CD4-positive, alpha-beta T cell treated with Interleukin-10 for 1 hour (primary cell): ENCODE results near the gene SSBP3.
"Not testable (repeated sequence)": the region's sequence is repeated elsewhere in the genome, so short reads cannot be mapped to it uniquely, and the experiment has no call there.

Experiments used
- DNase-seq: peaks from one replicate; pipeline ENCODE4 v3.0.0-alpha.2; 2020

Gene SSBP3

DNA sequence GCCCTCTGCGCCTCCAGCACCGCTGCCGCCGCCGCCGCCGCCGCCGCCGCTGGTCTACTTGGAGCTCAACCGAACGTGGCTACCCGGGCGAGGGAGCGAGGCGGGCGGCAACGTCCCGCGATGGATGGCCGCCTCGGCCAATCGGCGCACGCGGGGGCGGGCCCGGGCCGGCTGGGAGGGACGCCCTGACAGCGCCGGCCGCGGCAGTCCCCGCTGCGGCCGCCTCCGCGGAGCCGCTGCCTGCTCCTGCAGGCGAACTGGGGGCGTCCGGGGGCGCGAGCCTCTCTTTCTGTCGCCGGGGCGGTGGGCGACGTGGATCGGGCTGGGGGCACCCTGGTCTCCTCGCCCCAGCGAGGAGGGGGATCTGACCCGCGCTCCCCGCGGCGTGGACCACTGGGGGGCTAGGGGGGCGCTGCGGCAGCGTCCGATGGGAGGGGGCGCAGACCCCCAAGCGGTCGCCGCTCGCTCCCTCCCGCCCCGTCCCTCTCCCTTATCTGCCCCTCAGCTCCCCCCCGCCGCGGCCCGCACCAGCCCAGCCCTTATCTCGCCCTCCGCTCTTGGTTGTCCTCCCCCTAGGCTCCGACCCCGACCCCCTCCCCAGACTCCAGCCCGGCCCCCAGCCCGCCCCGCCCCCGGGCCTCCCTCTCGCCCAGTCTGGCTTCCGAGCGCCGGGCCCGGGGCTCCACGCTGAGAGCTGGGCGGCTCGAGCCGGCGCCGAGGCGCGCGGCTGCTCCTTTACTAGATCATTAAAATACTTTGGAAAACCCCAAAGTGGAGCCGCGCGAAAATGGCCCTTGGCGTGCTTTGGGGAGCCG is at the start of gene SSBP3:
SSBP3 (minus strand) TSS at position 56 of the 815 bp plus-strand sequence.
- DNase-seq = peak; percentile 94

DNA sequence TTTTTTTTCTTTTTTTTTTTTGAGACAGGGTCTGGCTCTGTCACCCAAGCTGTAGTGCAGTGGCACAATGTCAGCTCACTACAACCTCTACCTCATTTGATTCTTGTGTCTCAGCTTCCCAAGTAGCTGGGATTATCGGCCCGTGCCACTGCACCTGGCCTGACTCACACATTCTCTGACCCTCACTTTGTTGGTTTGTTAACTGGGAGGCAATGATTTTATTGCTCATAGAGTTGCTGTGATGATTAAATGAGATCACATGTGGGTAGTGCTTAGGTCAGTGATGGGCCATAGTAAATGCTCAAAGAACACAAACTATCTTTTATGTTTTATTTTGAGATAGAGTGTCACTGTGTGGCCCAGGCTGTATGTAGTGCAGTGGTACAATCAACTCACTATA is 47.3 kb upstream of the SSBP3 start:
- no peak for DNase-seq

DNA sequence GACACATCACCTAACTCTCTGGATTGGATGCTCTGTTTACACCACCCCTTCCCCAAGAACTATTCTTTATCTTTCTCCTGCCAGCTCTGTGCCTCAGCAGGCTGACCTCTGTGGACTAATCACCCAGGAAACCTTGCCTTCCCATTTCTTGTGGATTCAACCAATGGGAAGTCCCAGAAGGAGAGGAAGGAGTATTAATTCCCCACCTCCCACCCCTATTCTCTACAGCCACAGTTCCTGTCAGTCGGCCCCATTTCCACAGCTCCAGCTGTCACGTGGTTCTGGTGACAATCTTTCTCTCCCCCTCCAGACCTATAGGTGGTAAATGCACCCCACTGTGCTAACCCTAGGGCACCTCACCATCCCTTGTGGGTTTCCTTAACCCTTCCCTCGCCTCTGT is 46.8 kb upstream of the SSBP3 start:
- no peak for DNase-seq

DNA sequence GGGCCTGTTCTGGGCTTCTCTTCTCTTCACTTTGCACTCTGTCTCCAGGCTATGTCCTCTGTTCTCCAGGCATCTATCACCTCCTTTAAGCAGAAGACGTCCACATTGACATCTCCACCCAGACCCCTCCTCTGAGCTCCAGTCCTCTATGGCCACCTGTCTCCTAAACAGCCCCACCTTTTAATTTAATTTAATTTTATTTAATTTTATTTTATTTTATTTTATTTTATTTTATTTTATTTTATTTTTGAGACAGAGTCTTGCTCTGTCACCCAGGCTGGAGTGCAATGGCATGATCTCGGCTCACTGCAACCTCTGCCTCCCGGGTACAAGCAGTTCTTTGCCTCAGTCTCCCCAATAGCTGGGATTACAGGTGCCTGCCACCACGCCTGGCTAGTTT is 43.2 kb upstream of the SSBP3 start:
- not testable (repeated sequence) for DNase-seq

DNA sequence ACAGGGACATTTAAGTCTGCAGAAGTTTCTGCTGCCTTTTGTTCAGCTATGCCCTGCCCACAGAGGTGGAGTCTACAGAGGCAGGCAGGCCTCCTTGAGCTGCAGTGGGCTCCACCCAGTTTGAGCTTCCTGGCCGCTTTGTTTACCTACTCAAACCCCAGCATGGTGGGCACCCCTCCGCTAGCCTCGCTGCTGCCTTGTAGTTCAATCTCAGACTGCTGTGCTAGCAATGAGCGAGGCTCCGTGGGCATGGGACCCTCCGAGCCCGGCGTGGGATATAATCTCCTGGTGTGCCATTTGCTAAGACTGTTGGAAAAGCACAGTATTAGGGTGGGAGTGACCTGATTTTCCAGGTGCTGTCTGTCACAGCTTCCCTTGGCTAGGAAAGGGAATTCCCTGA is 42.6 kb upstream of the SSBP3 start:
- DNase-seq = not testable (repeated sequence)

DNA sequence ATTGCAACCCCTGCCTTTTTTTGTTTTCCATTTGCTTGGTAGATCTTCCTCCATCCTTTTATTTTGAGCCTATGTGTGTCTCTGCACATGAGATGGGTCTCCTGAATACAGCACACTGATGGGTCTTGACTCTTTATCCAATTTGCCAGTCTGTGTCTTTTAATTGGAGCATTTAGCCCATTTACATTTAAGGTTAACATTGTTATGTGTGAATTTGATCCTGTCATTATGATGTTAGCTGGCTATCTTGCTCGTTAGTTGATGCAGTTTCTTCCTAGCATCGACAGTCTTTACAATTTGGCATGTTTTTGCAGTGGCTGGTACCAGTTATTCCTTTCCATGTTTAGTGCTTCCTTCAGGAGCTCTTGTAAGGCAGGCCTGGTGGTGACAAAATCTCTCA is 40.9 kb upstream of the SSBP3 start:
- DNase-seq = not testable (repeated sequence)

DNA sequence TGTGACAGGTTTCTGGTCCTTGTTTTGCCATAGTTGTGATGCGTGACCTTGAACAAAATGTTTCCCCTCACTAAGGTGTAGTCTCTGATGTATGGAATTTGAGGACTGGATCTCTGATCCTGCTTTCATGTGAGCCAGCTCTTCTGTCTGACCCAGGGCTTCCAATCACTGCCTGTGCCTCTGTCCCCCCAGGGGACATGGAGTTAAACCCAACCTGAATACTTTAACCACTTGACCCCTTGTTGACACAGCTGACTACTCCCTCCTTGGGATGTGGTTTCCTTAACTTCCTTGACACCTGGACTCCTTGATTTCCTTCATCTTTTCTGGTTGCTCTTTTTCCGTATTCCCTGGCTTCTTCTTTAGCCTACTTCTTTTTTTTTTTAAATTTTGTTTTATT is 36.0 kb upstream of the SSBP3 start:
- no peak for DNase-seq

DNA sequence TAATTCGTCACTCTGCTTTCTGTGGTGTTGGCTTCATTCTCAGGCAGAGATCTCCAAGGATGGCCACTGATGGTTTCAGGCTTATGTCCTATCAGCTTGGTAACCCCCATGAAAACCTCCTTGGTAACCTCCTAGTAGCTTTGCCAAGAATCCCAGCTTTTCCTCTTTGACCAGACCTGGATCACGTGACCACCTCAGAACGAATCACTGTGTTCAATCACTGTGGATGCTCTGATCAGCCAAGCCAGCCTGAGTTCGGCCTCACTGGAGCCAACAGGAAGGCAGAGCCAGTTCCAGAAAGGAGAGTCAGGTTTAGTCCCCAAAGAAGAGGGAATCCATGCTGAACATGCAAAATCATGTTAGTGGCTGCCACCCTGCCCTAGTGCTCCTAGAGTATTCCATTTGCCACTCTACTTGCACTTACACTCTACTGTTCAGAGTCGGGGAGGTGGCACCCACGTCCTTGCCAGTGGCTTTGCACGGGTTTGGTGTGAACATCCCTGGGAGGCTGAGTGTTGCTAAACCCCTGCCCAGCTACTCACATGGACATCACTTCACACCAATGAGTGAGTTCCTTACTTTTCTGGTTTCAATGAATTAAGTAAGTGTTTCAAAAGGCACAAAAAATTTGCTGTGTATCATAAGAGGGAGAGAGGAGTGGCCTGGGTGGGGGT is 33.5 kb upstream of the SSBP3 start:
- no peak for DNase-seq

DNA sequence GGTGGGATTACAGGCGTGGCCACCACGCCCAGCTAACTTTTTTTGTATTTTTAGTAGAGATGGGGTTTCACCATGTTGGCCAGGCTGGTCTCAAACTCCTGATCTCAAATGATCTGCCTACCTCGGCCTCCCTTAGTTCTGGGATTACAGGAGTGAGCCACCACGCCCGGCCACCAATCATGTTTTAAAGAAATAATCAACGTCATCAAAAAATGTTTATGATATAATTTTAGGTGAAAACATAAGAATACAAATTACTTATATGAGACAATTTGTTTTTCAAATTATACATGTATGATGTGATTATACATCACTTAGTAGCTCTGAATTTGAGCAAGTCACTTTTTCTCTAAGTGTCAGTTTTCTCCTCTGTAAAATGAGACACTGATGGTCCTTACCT is 31.6 kb upstream of the SSBP3 start:
- DNase-seq = no peak

DNA sequence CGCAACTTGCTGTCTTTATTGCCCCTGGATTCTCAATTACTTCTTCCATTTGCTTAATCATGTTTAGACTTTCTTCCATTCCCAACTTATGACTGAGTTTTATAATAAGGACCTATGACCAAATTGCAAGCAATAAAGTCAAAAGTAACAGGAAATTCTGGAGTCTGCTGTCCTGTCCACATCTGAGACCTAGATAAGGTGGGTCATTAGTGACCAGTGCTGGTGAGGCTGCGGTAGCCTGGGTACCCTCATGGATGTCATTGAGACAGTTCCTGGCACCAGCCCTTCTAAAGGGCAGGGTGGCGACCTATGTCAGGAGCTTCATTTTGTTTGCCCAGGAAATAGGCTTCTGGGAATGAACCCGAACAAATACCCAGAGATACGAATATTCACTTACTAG is 30.6 kb upstream of the SSBP3 start:
- DNase-seq = no peak

DNA sequence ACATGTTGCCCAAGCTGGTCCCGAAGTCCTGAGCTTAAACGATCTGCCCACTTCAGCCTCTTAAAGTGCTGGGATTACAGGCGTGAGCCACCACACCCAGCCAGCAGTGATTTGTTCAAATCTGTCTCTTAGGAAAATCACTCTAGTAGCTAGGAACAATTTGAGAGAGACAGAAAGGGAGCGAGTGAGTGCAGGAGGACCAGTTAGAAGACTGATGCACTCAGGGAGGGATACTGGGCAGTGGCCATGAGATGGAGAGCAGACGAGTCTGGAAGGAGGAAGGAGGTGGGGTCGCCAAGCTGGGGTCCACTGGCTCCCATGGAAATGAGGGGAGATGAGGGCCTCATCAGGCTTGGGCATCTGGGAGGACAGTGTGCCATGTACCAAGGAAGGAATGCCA is 23.6 kb upstream of the SSBP3 start:
- no peak for DNase-seq

DNA sequence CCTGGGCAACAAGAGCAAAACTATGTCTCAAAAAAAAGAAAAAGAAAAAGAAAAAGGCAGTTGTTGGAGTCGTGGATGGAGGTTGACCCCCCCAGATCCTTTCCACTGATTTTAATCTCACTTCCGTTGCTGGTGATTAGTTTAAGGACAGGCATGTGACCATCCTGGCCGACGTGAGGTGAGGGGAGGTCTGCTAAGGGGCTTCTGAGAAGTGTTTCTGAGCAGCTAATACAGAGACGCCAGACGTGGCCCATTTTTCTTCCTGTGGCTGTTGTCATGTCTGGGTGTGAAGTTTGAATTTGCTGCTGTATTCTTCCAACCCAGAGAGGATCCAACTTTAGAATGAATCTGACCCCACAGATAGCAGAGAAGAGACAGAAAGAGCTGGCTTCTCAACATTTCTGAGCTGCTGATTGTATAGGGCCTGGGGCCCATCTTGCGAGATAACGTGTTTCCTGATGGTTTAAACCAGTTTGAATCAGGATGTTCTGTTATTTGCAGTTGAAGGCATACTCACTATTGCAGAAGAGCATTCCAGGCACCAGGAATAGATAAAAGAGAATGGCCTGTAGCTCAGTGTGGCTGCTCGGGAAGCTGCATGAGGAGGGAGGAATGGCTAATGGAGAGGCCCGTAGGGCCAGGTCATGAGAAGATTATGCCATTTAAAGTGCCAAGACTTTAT is 22.8 kb upstream of the SSBP3 start:
- no peak for DNase-seq

DNA sequence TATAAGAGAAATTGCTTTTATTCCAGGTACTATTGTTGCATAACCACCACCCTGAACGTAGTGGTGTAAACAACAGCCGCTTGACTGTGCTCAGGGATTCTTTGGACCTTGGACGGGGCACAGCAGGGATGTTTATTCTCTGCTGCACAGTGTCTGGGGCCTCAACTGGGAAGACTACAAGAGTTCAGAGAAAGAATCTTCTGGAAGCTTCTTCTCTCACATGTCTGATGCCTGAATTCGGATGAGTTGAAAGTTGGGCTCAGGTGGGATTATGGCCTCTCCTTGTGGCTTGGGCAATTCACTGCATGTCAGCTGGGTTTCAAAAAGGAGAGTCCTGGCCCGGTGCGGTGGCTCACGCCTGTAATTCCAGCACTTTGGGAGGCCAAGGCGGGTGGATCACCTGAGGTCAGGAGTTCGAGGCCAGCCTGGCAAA is 19.0 kb upstream of the SSBP3 start:
- no peak for DNase-seq

DNA sequence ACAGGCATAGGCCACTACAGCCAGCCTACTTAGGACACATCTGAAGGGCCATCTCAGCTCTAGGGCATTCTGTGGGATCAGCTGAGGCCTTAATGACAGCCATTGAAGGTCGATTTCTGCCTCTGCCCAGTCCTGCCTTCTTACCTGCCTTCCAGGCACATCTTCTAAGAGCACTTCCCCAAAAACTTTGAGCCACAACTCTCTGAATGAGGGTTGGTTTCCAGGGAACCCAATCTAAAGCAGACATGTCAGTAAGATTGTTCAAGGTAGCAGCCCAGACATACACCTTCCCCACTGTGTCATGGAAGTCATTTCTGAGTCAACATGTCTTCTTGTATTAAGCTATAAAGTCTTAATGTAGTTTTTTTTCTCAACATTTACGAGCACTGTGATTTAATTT is 18.2 kb upstream of the SSBP3 start:
- no peak for DNase-seq

DNA sequence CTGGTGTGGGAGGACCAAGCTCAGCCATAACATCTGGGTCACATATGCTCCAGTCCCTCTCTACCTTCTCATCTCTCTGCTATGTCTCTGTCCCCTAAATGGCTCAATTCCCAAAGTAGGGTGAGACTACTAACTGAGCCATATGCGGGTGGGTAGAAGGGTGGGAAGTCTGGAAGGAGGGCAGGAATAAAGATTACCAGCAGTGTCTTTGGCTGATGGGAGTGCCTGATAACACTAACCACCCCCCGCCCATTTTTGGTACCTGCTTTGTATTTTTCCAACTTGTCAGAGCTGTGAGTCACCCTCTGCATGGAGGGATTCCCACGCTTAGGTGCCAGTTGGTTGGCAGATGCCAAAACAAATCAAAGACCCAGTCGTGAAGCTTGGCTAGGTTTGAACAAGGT is 14.9 kb upstream of the SSBP3 start:
- no peak for DNase-seq

DNA sequence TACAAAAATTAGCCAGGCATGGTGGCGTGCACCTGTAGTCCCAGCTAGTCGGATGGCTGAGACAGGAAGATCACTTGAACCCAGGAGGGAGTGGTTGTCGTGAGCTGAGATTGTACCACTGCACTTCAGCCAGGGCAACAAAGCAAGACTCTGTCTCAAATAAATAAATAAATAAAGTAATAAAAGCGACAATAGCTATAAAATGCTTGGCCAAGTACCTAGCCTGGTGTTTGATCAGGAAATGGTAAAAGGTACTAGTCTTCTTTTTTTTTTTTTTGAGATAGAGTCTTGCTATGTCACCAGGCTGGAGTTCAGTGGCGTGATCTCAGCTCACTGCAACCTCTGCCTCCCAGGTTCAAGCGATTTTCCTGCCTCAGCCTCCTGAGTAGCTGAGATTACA is 12.4 kb upstream of the SSBP3 start:
- not testable (repeated sequence) for DNase-seq

DNA sequence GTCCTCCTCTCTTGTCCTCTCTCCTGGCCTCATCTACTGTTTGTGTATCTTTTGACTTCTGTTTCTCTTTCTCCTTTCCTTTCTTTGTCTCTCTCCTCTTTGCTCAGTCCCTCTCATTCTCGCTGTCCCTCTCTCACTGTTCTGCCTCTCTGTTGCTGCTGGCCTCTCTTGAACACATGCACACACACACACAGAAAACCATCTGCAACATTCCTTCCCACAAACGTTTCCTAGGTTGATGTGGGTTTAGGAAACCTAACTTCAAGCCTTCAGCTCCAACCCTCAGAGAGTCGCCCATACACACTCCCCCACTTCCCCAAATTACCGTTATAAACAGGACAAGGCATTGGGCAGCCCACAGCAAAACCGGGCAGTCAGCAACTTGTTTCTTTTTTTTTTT is 10.9 kb upstream of the SSBP3 start:
- DNase-seq = no peak

DNA sequence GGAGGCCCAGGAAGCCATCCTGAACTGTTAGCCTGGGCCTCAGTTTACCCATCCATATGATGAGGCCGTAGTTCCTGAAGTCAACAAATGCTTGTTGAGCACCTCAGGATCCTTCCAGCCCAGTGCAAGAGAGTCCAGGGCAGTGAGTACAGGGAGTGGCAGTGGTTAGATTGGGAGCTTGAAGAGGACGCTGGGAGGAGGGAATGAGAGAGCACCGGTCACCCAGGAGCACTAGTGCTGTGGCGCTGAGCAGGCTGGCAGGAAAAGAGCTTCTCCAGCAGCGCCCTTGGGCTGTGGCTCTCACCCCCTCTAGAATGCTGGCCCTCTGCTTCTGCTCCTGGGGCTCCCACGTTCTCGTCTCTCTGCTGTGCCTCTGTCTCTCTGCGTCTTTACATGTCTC is 10.2 kb upstream of the SSBP3 start:
- no peak for DNase-seq

DNA sequence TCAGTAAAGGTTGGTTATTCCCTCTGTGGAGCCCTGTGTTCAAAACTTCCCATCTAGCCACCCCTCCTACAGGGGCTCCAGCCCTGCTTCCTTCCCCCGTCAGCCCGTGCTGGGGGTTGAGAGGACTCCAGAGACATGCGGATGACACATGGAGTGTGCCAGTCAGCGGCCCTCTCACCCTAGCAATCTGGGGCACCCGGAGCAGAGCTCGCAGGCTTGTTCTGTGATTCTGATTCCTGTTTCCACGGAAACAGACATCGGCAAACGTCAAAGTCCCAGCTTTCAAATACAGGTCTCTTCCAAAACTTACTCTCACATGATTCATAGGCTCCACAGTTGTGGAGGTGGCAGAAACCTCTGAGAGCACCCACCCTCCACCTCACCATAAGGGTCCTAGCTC is 9.8 kb upstream of the SSBP3 start:
- no peak for DNase-seq

DNA sequence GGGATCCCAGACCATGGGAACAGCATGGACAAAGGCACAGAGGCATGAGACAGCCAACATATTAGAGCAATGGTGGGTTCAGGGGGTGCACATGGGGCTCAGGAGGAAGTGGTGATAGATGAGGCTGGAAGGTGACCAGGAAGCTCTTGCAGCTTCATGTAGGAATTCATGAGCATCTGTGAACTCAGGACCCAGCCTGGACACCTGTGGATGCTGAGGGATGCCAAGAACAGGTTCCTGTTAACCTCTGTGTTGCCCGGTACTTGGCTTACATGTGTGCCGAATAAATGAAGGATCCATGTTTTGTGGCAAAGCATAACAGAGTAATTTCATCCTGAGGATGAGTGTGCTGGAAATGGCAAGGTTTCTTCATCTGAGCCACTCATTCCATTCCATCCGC is 9.3 kb upstream of the SSBP3 start:
- DNase-seq = no peak

DNA sequence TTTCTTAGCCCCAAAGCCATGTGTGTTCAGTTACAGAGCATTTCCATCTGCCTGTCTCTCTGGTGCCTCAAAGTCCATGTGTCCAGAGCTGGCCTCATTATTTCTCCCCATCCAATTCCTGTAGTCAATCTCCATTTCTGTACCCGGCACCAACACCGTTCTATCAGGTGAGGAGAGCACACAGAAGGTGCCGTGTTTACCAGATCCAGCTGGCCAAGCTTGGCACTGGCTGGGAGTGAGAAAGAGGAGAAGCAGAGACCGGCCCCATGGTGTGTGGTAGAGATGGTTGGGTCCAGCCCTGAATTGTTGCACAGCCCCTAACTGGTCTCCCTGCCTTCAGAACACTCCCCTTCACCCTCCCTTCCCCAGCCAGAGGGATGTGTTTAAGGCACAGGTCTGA is 7.5 kb upstream of the SSBP3 start:
- no peak for DNase-seq

DNA sequence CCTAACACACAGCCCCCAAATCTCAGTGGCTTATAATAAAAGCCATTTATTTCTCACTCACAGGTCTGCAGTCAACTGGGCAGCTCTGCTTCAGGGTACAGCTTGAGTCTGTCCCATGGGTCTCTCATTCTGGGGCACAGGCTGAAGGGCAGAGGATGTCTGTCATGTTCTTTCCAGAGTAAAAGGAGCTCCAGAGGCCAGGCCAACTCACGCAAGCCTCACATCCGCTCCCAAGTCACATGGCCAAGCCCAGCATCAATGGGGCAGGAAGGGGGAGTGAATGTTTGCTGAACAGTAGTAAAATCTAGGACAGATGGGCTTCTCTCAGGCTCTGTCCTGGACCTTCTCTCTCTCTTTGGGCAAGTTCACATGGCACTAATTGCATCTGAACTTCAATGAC is 7.1 kb upstream of the SSBP3 start:
- DNase-seq = no peak

DNA sequence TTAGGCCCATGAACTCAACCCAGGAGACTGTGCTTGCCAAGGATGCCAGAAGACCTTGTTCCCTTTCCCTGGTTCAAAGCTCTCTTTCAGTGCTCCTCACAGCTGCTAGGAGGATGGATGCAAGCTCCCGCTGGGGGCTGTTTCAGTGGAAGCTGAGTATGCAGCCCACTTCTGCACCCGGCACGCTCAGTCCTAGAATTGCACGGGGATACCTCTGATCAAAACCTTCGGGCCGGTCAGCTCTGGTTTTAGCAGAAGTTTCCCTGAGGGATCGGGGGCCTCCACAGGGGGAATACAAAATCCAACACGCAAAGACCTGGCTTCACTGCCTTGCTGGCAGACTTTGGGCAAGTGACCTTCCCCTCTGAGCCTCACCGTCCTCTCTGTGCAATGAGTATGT is 4.2 kb upstream of the SSBP3 start:
- no peak for DNase-seq
